ENCODE results near the gene XPO6. TPM values are rescaled to one million over a fixed set of nuclear protein-coding genes. Genes with fewer than 3 reads are reported as not detected.

The XPO6 gene
- total RNA-seq, 3 donors from 2014 or later (not counting 1 experiment from before 2014, with no cell fraction given): 233 to 321 (median 240) TPM

GRCh38 chr16:28187595-28188004 lies 24.2 kb downstream of the XPO6 start:
- Mint-ChIP-seq H3K36me3 (no peaks in the 10 kb centered on the region), H3K27ac (peak overlapping the region; percentile 94 to 96), H3K9me3 (no peaks in the 10 kb centered on the region), H3K4me3 (peak overlapping the region; percentile 83), H3K27me3 (ENCODE audit: low read depth in 2 of 2) (no peaks in the 10 kb centered on the region), H3K4me1 (peaks cover 77 to 88% of the 10 kb centered on the region in 2 donors)
- no peaks in the 10 kb centered on the region for H3K36me3 ChIP-seq (ENCODE audit: control insufficient read depth, insufficient read depth, low read length)
- H3K27ac ChIP-seq (ENCODE audit: low read length): peak overlapping the region; percentile 76
- 0% methylated on average over 1 of the region's 2 CpGs for WGBS (ENCODE audit: insufficient coverage)
- DNase-seq (peak in 1 of 2 donors; percentile 70), ATAC-seq (peak; percentile 64 to 71 (median 65))
- TF ChIP-seq CTCF (IDR thresholded peaks at IDR 0.05): no peak
- H3K9me3 ChIP-seq (ENCODE audit: control insufficient read depth, insufficient read depth, low read length): no peaks in the 10 kb centered on the region
- peaks cover 40% of the 10 kb centered on the region for H3K4me1 ChIP-seq (ENCODE audit: control insufficient read depth, insufficient read depth, low read length)
- no peaks in the 10 kb centered on the region for H3K27me3 ChIP-seq (ENCODE audit: control insufficient read depth, insufficient read depth, low read length)
- intact Hi-C loops (cut with micrococcal nuclease): loop anchor here (1.0 to 2.0 kb wide), 2 partner anchors 23 to 46 kb away; partner anchors contain the start of gene XPO6
- H3K4me3 ChIP-seq (ENCODE audit: low read length): no peak overlapping the region

- Histone ChIP-seq H3K36me3 (ENCODE audit: control insufficient read depth, insufficient read depth, low read length) (no peaks in the 10 kb centered on the region), H3K9me3 (ENCODE audit: control insufficient read depth, insufficient read depth, low read length) (no peaks in the 10 kb centered on the region), H3K27me3 (ENCODE audit: control insufficient read depth, insufficient read depth, low read length) (no peaks in the 10 kb centered on the region), H3K4me3 (ENCODE audit: low read length) (no peak overlapping the region), H3K4me1 (ENCODE audit: control insufficient read depth, insufficient read depth, low read length) (peaks cover 34% of the 10 kb centered on the region), H3K27ac (ENCODE audit: low read length) (peak overlapping the region; percentile 76)
- DNase-seq: peak in 1 of 2 donors; percentile 65
- Mint-ChIP-seq H3K4me1 (peaks cover 79 to 92% of the 10 kb centered on the region in 2 donors), H3K36me3 (no peaks in the 10 kb centered on the region), H3K4me3 (peak overlapping the region; percentile 83), H3K27me3 (ENCODE audit: low read depth in 2 of 2) (no peaks in the 10 kb centered on the region), H3K27ac (peak overlapping the region; percentile 94 to 96), H3K9me3 (no peaks in the 10 kb centered on the region)
- intact Hi-C loops (cut with micrococcal nuclease): loop anchor here (1.0 to 2.0 kb wide), 2 partner anchors 24 to 45 kb away; partner anchors contain the start of gene XPO6
- whole genome bisulfite sequencing (ENCODE audit: insufficient coverage): 60% methylated on average over 2 of the region's 4 CpGs
- no peak for TF ChIP-seq CTCF (IDR thresholded peaks at IDR 0.05)
- ATAC-seq: peak in 2 of 3 donors; percentile 44 to 45
Observed at GRCh38 chr16:28186752-28187151, 25.0 kb downstream of the XPO6 start.

- H3K27ac Mint-ChIP-seq: peak overlapping the region in 1 of 2 donors; percentile 94
- H3K9me3 Mint-ChIP-seq: no peaks in the 10 kb centered on the region
- TF ChIP-seq CTCF (IDR thresholded peaks at IDR 0.05): no peak
- peaks cover 83 to 93% of the 10 kb centered on the region in 2 donors for H3K4me1 Mint-ChIP-seq
- no peak overlapping the region for H3K4me3 Mint-ChIP-seq
- no peaks in the 10 kb centered on the region for H3K9me3 ChIP-seq (ENCODE audit: control insufficient read depth, insufficient read depth, low read length)
- no peak for DNase-seq
- H3K36me3 Mint-ChIP-seq: no peaks in the 10 kb centered on the region
- H3K4me3 ChIP-seq (ENCODE audit: low read length): no peak overlapping the region
- no peak for ATAC-seq
- H3K36me3 ChIP-seq (ENCODE audit: control insufficient read depth, insufficient read depth, low read length): no peaks in the 10 kb centered on the region
- H3K4me1 ChIP-seq (ENCODE audit: control insufficient read depth, insufficient read depth, low read length): peaks cover 41% of the 10 kb centered on the region
- 85% methylated on average over 1 of the region's 1 CpG for WGBS (ENCODE audit: insufficient coverage)
- H3K27me3 ChIP-seq (ENCODE audit: control insufficient read depth, insufficient read depth, low read length): no peaks in the 10 kb centered on the region
- no peak overlapping the region for H3K27ac ChIP-seq (ENCODE audit: low read length)
- intact Hi-C loops (cut with micrococcal nuclease): loop anchor here (2.0 kb wide), 1 partner anchor 25 kb away; the partner anchor contains the start of gene XPO6
- no peaks in the 10 kb centered on the region for H3K27me3 Mint-ChIP-seq (ENCODE audit: low read depth in 2 of 2)
Observed at GRCh38 chr16:28185696-28186095, 26.1 kb downstream of the XPO6 start.

GRCh38 chr16:28184625-28185024 lies 27.1 kb downstream of the XPO6 start:
- no peaks in the 10 kb centered on the region for H3K9me3 ChIP-seq (ENCODE audit: control insufficient read depth, insufficient read depth, low read length)
- Mint-ChIP-seq H3K4me3 (no peak overlapping the region), H3K9me3 (no peaks in the 10 kb centered on the region), H3K36me3 (no peaks in the 10 kb centered on the region), H3K4me1 (peaks cover 84 to 87% of the 10 kb centered on the region in 2 donors), H3K27me3 (ENCODE audit: low read depth in 2 of 2) (no peaks in the 10 kb centered on the region), H3K27ac (peak overlapping the region; percentile 10 to 73)
- no peaks in the 10 kb centered on the region for H3K27me3 ChIP-seq (ENCODE audit: control insufficient read depth, insufficient read depth, low read length)
- no peak for DNase-seq
- H3K4me1 ChIP-seq (ENCODE audit: control insufficient read depth, insufficient read depth, low read length): peaks cover 38% of the 10 kb centered on the region
- H3K27ac ChIP-seq (ENCODE audit: low read length): no peak overlapping the region
- no peak overlapping the region for H3K4me3 ChIP-seq (ENCODE audit: low read length)
- intact Hi-C loops (cut with micrococcal nuclease): no loop called here
- no peak for ATAC-seq
- 100% methylated on average over 1 of the region's 2 CpGs for WGBS (ENCODE audit: insufficient coverage)
- peaks cover under 1% of the 10 kb centered on the region for H3K36me3 ChIP-seq (ENCODE audit: control insufficient read depth, insufficient read depth, low read length)
- TF ChIP-seq CTCF (IDR thresholded peaks at IDR 0.05): no peak
